Activated T-helper 1 cell treated with anti-CD3 and anti-CD28 coated beads, Interleukin-2, amount 50 U/mL, for 16 hours (primary cell): Measurements from ENCODE around the gene PPP1R8.

ENCODE experiments used
- DNase-seq, 2 donors: peaks; one replicate each; pipeline ENCODE4 v3.0.0-alpha.2; 2020; ENCODE audit warnings: low read depth in 1 of 2, low spot score in 1 of 2

Gene PPP1R8

GRCh38 chr1:27889506-27889905, 58.9 kb downstream of the PPP1R8 start:
- DNase-seq: no peak

- no peak for DNase-seq
Measured at GRCh38 chr1:27891196-27891889, 60.8 kb downstream of the PPP1R8 start.

- DNase-seq: no peak
Measured at GRCh38 chr1:27894521-27894920, 63.9 kb downstream of the PPP1R8 start.
